SW480 (cell line): ENCODE data around the gene OR6J1.
"Not testable (repeated sequence)": the region's sequence is repeated elsewhere in the genome, so short reads cannot be mapped to it uniquely, and the experiment has no call there.

Experiments
- DNase-seq: peaks from one replicate; pipeline ENCODE4 v3.0.0-alpha.2; 2016; ENCODE audit warnings: low spot score

OR6J1 gene

DNA sequence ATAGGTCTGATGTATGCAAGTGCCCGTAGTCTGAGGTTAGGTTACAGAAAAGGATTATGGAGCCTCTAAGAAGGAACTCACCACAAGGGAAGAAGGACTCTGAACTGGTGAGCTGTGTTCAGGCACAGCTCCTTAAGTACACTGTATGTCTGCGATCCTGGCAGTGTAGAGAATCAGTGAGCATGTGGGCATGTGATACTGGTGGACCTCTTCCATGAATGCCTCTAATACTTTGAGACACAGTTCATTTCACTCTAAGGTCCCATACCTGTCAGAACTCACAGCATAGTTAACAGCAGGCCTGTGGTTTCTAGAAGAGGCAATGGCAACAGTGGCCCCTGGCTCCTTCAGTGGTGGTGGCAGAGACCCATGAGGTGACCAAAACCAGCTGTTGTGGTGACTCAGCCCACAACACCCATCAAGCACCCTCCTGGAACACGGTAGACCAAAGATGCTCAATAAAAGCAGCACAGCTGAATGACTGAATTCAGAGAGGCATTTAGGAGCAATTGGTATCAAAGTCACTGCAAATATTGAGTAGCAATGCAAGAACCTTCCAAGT lies 6.9 kb upstream of the OR6J1 start:
- peak; percentile 70 for DNase-seq

DNA sequence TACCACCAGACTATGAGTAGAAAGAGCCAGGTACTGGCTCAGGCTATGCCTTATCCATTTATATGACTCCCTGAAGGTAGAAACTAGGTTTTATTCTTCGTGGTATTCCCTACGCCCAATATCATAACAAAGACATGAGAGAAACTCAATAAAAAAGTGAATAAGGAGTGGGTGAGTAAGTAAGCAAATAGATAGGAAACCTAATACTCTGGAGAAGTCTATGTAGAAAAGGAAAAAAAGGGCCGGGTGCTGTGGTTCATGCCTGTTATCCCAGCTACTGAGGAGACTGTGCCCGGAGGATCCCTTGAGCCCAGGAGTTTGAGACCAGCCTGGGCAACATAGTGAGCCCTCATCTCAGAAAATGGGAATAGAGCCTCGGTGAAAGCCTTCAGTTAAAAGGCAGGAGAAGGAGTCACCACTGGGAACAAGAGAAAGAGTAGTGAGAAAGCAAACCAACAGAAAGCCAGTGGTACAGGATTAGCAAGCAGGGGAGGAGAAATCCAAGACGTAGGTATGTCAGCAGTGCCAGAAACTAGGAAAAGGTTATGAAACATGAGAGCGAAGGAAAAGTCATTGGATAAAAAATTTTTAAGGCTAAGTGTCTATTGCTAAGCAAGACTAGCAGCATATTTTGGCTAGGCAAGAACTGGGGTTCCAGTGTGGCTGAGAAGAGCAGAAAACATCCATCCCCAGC lies 6.0 kb upstream of the OR6J1 start:
- no peak for DNase-seq

DNA sequence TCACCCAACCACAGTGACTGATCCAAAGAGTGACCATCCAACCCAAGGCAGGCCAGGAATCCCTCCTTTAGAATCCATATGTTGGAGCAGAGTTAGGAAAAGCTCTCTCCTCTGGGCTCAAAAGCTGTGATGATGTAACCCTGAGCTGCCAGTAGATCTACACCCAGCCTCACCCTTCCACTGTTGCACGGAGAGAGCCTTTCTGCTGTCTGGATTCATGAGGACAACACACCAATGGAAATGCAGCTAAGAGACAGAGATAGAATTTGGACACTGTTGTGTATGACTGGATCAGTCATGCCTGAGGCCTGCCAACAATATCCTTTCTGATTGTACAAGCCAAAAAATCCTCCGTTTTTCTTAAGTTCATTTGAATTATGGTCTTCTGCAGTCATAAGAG lies 4.4 kb upstream of the OR6J1 start:
- no peak for DNase-seq

DNA sequence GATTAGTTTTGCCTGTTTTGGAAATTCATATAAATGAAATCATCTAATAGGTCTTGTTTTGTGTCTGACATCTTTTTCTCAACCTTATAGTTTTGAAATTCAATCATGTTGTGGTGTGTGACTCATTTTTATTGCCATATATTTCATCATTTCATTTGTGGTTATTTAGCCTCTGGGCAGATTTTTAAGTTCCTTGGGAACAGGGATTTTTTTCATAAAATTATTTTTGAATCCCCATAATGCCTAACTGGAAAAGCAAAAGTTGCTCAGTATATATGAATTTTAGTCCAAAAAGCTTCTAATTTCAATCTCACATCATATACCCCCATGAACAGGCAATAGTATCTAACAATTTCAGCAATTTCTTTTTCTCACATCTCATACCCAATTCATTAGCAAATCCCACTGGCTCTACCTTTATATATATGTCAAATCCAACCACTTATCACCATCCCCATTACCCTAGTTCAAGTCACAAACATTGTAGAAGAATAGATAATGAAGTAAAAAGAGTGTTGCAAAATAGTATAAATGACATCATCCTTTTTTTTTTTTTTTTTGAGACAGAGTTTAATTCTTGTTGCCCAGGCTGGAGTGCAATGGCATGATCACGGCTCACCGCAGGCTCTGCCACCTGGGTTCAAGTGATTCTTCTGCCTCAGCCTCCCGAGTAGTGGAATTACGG lies 2.6 kb upstream of the OR6J1 start:
- peak; percentile 85 for DNase-seq

DNA sequence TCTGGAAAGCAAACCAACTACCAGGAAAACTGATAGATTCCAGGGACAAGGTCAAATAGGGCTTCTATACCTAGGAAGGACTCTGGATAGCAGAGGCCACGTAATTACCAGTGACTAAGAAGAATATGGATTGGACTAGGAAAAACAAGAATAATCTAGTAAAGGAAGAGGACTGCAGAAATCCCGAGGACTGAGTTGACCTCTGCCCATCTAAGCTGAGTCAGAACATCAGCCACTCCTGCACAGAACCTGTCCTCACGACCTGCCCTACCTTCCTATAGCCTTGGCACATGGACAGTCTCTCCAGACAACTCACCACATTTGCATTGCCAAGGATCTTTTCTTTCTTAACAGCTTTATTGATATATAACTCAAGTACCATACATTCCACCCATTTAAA lies 2.3 kb downstream of the OR6J1 start:
- no peak for DNase-seq

DNA sequence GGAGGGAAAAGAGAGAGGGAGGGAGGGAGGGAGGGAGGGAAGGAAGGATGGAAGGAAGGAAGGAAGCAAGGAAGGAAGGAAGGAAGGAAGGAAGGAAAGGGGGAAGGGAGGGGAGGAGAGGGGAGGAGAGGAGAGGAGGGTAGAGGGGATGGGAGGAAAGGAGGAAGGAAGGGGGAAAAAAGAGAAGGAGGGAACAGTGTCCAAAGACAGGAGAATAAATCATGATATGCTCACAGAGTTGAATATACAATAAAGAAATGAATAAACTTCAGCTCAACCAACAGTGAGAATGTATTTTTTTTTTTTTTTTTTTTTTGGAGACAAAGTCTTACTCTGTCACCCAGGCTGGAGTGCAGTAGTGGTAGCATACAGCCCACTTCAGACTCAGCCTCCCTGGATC lies 4.0 kb downstream of the OR6J1 start:
- no peak for DNase-seq

DNA sequence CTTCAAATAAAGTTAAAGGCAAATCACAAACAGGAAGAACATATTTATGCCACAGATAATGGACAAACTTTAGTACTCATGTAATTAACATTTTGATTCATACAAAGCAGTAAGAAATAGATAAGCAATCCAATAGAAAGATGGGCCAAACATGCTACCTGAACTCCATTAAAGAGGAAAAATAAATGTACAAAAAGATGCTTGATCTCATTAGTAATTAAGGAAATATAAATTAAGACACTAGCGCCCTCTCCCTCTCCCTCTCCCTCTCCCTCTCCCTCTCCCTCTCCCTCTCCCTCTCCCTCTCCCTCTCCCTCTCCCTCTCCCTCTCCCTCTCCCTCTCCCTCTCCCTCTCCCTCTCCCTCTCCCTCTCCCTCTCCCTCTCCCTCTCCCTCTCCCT lies 8.2 kb downstream of the OR6J1 start:
- DNase-seq: not testable (repeated sequence)

DNA sequence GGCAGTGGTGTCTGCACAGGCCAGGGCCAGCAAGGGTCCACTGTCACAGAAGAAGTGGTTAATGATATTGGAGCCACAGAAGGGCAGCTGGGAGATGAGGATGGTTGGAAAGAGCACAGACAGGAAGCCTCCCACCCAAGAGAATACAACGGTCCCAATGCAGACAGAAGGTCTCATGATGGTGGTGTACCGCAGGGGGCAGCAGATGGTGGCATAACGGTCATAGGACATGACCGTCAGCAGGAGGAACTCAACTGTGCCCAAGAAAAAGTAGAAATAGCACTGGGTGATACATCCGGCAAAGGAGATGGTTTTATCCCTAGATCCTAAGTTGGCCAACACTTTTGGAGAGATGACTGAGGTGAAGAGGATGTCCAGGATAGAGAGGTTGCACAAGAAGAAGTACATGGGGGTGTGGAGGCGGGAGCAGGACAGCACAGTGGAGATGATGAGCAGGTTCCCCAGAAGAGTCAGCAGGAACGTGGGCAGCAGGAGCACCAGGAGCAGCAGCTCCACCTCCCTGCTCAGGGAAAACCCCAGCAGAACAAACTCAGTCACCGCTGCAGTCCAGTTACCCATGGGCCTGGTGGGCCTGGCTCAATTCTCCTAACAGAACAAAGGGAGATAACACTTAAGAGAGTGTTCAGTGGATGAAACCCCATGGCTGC lies 9.8 kb downstream of the OR6J1 start:
- no peak for DNase-seq

DNA sequence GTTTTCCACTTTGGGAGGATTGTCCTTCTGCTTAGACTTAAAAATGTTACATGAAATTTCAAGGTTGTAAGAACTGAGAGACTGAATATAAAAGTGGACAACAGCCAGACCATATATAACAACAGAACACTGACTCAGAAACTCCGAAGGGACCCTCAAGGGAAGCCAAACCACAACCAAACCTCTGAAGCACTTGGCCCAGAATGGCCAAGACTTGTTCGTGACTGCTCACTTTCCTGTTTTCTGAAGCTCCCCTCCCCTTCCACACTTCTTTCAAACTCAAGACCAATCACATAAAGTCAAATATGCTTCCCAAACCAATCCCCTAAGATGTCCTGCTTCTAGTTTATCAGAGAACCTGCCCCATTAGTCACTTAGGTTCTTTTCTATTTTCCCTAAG lies 13.7 kb downstream of the OR6J1 start:
- DNase-seq: no peak

DNA sequence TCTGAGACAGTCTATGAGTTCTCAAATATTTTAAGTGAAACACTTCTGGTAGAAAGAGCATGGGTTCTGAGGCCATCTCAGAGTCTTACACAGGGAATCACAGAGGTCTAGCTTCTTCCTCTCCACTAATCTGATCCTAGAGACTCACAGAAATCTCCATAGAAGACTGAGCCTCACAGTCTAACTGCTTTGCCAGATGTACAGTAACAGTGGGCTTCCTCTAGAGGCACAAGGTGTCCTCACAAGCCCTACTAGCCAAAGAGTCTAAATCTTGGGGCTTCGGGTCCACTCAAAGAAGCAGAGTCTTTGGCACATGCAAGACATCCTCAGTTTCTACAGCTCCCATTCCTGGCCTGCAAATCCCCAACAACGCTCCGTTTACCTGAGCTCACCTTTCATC lies 14.1 kb downstream of the OR6J1 start:
- DNase-seq: no peak

DNA sequence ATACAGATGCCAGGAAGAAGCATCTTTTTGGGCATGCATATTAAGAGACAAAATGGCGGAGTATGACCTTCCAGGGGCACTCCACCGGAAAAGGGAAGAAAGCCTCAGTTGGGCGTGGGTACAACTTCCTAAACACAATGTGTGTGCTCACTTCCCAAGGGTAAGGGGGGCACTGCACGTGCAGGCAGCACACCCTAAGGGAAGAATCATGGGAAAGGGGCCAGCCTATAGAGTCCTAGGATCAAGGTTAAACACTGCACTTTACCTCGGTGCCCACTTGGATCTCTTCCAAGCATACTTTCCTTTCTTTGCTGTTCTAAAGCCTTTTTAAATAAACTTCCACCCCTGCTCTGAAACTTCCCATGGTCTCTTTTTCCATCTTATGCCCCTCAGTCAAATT lies 14.8 kb downstream of the OR6J1 start:
- no peak for DNase-seq

DNA sequence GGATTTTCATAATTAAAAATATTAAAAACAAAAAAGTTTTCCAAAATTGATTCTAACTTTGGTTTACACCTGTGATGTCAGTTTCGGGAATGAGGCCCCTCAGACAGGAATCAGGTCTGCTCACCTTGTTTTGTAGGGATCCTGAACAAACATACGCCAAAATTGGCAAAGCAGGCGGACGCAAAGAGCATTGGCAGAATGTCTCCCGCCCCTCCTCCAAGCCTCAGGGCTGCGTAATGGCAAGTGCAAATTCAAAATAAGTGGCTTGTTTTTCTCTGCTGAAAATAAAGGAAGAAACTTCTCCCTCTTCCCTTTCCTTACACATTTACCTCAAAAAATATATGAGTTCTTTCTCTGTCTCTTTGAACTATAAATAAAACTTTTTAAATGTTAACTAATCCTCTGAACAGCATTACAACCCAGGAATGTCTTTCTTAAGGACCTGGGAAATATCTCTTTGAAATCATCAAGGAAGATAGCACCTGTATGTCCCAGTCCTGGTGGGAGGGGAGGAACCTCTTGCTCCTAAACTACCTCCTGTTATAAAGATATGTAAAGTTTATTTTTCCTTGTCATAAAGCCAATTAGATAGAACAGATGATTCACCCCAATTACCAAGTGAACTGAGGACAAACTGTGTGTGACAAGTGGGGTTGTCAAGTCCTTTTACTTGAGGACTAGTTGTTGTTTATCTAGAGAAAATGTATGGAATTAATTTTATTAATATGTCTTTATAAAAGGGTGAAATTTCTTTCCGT lies 16.5 kb downstream of the OR6J1 start:
- no peak for DNase-seq

DNA sequence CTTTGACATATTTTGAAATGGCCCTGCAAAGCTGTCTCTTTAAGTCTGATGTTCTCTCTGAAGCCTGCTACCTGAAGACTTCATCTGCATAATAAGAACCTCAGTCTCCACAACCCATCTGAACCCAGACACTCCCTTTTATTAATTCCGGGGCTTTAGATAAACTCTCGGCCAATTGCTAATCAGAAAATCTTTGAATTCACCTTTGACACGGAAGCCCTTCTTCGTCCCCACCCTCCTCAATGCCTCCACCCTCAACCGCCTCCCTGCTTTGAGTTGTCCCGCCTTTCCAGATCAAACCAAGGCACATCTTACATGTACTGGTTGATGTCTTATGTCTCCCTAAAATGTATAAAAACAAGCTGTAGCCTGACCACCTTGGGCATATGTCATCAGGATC lies 17.6 kb downstream of the OR6J1 start:
- no peak for DNase-seq

DNA sequence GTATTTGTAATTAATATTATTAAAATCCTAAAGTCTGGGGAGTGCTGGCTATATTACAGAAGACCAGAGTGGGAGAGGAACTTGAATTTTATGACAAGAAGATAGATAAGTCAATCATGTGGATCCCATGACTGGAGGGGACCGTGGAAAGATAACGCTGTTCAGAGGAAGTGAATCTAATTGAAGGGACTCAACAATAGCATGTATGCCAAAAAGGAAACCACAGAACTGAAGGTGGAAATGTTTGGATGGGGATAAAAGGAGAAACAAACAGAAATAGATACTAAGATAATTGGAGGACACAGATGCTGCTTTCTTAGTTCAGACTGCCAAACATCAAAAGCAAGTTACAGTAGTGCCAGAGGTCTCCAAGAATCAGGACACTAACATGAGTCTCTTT lies 21.1 kb downstream of the OR6J1 start:
- peak; percentile 4 for DNase-seq

DNA sequence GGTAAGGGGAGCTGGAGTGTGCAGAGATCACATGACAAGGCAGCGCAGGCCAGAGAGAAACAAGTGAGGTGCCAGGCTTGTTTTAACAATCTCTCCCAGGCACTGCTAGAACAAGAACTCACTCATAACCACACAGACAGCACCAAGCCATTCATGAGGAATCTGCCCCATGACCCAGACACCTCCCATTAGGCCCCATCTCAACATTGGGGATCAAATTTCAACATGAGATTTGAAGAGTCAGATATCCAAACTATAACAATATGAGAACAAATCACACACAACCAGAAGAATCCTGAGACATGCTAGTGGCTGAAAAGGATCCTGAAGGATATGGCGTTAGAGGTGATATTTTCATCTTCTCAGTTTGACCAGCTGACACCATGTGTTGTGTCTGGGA lies 21.9 kb downstream of the OR6J1 start:
- peak; percentile 9 for DNase-seq

DNA sequence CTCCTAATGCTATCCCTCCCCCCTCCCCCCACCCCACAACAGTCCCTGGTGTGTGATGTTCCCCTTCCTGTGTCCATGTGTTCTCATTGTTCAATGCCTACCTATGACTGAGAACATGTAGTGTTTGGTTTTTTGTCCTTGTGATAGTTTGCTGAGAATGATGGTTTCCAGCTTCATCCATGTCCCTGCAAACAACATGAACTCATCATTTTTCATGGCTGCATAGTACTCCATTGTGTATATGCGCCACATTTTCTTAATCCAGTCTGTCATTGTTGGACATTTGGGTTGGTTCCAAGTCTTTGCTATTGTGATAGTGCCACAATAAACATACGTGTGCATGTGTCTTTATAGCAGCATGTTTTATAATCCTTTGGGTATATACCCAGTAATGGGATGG lies 28.4 kb downstream of the OR6J1 start:
- not testable (repeated sequence) for DNase-seq

DNA sequence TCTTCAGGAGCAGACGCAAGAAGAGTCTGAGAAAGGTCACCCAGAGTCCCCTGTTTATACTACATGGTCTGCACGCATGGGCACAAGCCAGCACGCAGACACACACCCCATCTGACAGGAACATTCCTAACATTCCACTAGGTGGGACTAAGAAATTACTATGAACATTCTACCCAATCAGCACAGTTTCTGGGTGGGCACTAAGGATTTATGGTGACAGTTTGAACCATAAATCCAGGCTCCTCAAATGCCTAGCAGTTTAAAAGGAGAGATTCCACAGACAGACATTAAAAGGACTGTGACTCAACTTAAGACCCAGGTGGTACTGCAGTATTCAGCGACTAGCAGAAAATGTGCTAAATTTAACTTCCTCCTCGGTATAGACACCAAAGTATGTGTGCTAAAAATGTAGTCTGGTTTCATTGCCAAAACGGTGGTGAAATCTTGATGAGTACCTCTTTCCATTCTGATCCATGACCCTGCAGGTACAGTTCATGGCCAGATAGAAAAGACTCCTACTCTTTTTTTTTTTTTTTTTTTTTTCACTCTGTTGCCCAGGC lies 29.8 kb downstream of the OR6J1 start:
- DNase-seq: peak; percentile 84

DNA sequence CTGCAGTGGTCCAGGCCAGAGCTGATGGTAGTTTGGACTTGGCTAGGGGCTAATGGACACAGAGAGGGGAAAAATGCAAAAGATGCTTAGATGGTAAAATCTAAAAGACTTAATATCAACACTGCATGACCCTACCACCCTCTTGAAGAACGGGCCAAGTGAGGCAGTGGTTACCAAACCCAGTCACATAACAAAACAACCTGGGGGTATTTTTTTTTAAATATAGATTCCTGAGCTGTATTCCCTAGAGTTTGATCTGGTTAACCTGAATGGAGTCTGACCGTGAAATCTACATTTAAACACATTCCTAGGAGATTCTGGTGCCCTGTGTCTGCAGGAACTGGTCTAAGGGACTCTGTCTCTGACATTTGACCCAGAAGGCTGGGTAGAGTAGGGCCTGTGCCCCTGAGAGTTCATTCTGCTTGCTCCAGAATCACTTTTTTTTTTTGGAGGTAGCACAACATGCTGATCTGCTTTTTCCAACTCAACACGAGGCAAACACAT lies 30.4 kb downstream of the OR6J1 start:
- no peak for DNase-seq

DNA sequence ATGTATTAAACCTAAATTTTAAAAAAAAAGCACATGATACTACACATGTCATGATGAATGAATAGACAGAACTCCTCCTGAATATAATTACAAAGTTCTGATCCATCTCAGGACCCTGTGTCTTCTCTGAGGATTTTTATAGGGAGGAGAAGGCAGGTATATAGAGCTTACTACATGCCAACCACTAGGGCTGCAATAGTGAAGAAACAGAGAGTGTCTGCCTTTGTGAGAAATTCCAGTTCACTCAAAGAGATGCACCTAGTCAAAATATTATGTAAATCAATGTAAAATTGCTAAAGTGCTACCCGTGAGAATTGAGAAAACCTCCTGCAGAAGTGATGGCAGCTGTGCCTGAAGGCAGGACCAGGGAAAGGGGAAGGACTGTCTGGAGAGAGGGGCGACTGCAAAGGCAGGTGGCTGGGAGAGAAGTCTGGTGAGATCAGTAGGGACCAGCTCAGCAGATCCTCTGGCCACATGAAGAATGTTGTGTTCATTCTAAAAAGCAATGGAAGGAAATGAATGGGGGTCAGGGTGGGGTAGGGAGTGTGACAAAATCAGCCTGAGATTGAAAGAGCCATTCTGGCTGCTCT lies 31.0 kb downstream of the OR6J1 start:
- no peak for DNase-seq

DNA sequence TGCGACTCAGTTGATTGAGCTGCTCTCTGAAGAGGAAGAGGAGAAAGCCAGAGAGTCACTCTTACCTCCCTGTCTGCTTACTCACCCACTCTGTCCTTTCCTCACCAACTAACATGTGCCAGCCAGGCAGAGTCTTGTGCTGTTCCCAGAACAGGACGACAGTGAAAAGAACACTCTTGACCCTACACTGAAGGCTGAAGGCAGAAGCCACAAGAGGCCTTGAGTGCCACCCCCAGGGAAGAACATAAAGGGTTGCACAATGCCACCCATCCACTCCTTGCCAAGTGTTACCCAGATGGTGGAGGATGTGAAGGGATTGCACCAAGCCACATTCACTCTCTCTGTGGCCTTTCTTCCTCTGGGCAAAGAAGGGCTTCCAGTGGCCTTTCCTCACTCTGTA lies 33.2 kb downstream of the OR6J1 start:
- no peak for DNase-seq

DNA sequence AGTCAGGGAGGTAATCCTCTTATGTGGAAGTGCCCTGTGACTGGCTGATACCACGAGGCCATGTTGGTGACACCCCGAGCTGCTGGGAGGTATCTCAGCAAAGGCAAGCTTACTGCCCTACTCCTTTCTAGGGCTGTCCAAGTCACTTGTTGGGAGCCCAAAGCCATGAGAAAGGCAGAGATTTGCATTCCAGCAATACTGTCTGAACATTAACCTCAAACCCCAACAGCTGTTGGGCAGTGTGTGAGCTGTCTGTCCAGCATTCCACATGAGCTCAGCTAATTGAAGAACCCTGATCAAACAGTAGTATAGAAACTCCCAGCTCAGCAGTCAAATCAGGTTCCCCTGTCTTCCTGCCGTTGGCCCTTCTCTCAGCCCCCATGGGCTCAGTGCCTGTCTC lies 36.9 kb downstream of the OR6J1 start:
- no peak for DNase-seq

DNA sequence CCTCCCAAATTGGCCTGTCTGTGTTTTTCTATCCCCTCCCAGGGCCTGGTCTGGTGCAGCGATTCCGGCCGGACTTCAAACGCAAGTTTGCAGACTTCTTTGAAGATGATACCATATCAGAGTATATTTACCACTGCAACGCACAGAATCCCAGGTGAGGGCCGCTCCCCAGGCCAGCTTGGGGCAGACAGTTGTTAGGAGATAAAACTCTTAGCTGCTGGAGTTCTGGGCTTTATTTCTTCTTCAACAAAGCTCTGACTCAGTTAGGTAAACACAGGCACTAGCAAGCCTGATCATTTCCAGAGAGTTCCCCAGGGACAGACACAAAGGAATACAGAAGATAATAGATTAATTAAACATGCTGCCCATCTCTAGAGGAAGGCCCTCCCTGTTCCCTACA lies 37.8 kb downstream of the OR6J1 start:
- DNase-seq: no peak
